Tibial nerve (tissue), 4 donors: Measurements from ENCODE around the gene RAP1GAP. TPM values are rescaled to one million over a fixed set of nuclear protein-coding genes. Genes with fewer than 3 reads are reported as not detected.

Experiments
- DNase-seq, 2 donors: peaks; one replicate each; pipeline ENCODE4 v3.0.0-alpha.2; 2019; ENCODE audit warnings: low spot score in 2 of 2
- H3K27ac ChIP-seq, 4 donors: fragments of 200-600 bp; sonication (generic) in 3 of 4; one replicate each; pipeline ENCODE4 v1.5.1; 2017 to 2019; ENCODE audit warnings: mild to moderate bottlenecking in 1 of 4
- H3K27me3 ChIP-seq, 2 donors: fragments of 200-600 bp; sonication (generic) in 1 of 2; one replicate each; pipeline versions ENCODE4 v1.5.1 to v1.6.0; 2017 to 2019
- H3K36me3 ChIP-seq, 3 donors: fragments of 200-600 bp; sonication (generic); one replicate each; pipeline ENCODE4 v1.5.1; 2018 to 2019
- H3K4me1 ChIP-seq, 4 donors: fragments of 200-600 bp; sonication (generic) in 3 of 4; one replicate each; pipeline ENCODE4 v1.5.1; 2017 to 2019
- H3K4me3 ChIP-seq, 4 donors: fragments of 200-600 bp; sonication (generic) in 3 of 4; one replicate each; pipeline ENCODE4 v1.5.1; 2017 to 2019; ENCODE audit warnings: mild to moderate bottlenecking in 1 of 4, moderate library complexity in 1 of 4
- H3K9me3 ChIP-seq, 4 donors: fragments of 200-600 bp; sonication (generic) in 3 of 4; one replicate each; pipeline ENCODE4 v1.5.1; 2017 to 2019
- CTCF ChIP-seq, 5 experiments: fragments of 200-600 bp in 3 of 5; fragments of 450-650 bp in 2 of 5; sonication (generic) in 3 of 5; IDR thresholded peaks; one replicate each; pipeline ENCODE4 v1.5.1; 2016 to 2019; ENCODE audit warnings: antibody characterized with exemption in 5 of 5, mild to moderate bottlenecking in 3 of 5, moderate library complexity in 2 of 5
- EP300 ChIP-seq, 2 donors: sonication (generic); formaldehyde crosslinking; IDR thresholded peaks; one replicate each; pipeline ENCODE4 v1.6.1; 2017; ENCODE audit warnings: antibody characterized with exemption in 2 of 2, mild to moderate bottlenecking in 1 of 2
- POLR2A ChIP-seq, 2 donors: fragments of 450-650 bp; IDR thresholded peaks; one replicate each; pipeline ENCODE4 v1.6.1; 2017; ENCODE audit warnings: antibody characterized with exemption in 2 of 2, mild to moderate bottlenecking in 2 of 2, moderate library complexity in 2 of 2
- WGBS, 2 donors: methylation state at CpG; one replicate each; pipeline ENCODE4 v1.1.5; 2018; 5-methylcytosine and 5-hydroxymethylcytosine counted together
- total RNA-seq, 4 donors: library from RNA; depleted of rRNA; stranded (reverse); fragments of >200 nt; gene quantifications; one replicate each; pipeline ENCODE4 v1.1.0, GENCODE V29; 2016

The RAP1GAP gene
- total RNA-seq, 4 donors from 2014 or later: 2.4 to 5.1 (median 4.6) TPM

GRCh38 chr1:21620496-21620895 lies 48.7 kb downstream of the RAP1GAP start:
- WGBS, 2 donors: 18 to 25% methylated on average over 2 to 7 of the region's 16 CpGs
- no peak for TF ChIP-seq CTCF (IDR thresholded peaks at IDR 0.05)
- H3K4me3 ChIP-seq: no peak overlapping the region
- H3K27me3 ChIP-seq: peaks cover 0 to 43% of the 10 kb centered on the region in 2 donors
- peaks cover 0 to 28% (median 0%) of the 10 kb centered on the region in 3 donors for H3K36me3 ChIP-seq
- no peaks in the 10 kb centered on the region for H3K9me3 ChIP-seq
- DNase-seq: no peak
- H3K4me1 ChIP-seq: peaks cover 0 to 33% (median 0%) of the 10 kb centered on the region in 4 donors
- H3K27ac ChIP-seq: peak overlapping the region in 1 of 4 donors; percentile 46

- peak overlapping the region in 1 of 4 donors; percentile 46 for H3K27ac ChIP-seq
- H3K4me3 ChIP-seq: no peak overlapping the region
- peaks cover 0 to 43% of the 10 kb centered on the region in 2 donors for H3K27me3 ChIP-seq
- TF ChIP-seq CTCF (IDR thresholded peaks at IDR 0.05): no peak
- TF ChIP-seq EP300 (IDR thresholded peaks at IDR 0.05): no peak
- TF ChIP-seq POLR2A (IDR thresholded peaks at IDR 0.05): no peak
- 65 to 66% methylated on average over 8 of the region's 12 CpGs for WGBS, 2 donors
- no peaks in the 10 kb centered on the region for H3K9me3 ChIP-seq
- DNase-seq: no peak
- H3K36me3 ChIP-seq: peaks cover 0 to 25% (median 0%) of the 10 kb centered on the region in 3 donors
- peaks cover 0 to 33% (median 0%) of the 10 kb centered on the region in 4 donors for H3K4me1 ChIP-seq
These were observed 49.1 kb downstream of the RAP1GAP start for GRCh38 chr1:21620011-21620410.

GRCh38 chr1:21619375-21619947 lies 49.7 kb downstream of the RAP1GAP start:
- H3K36me3 ChIP-seq: peaks cover 0 to 27% (median 0%) of the 10 kb centered on the region in 3 donors
- H3K4me3 ChIP-seq: no peak overlapping the region
- TF ChIP-seq CTCF (IDR thresholded peaks at IDR 0.05) (no peak), EP300 (IDR thresholded peaks at IDR 0.05) (no peak), POLR2A (IDR thresholded peaks at IDR 0.05) (no peak)
- DNase-seq: no peak
- peaks cover 0 to 43% of the 10 kb centered on the region in 2 donors for H3K27me3 ChIP-seq
- peaks cover 0 to 33% (median 0%) of the 10 kb centered on the region in 4 donors for H3K4me1 ChIP-seq
- WGBS, 2 donors: 61 to 68% methylated on average over 6 to 7 of the region's 7 CpGs
- peak overlapping the region in 1 of 4 donors; percentile 44 for H3K27ac ChIP-seq
- no peaks in the 10 kb centered on the region for H3K9me3 ChIP-seq

GRCh38 chr1:21618561-21619374 lies 50.4 kb downstream of the RAP1GAP start:
- peaks cover 0 to 23% (median 0%) of the 10 kb centered on the region in 3 donors for H3K36me3 ChIP-seq

More at GRCh38 chr1:21618561-21619374, 50.4 kb downstream of the RAP1GAP start:
- Histone ChIP-seq H3K4me3 (no peak overlapping the region), H3K27me3 (peaks cover 0 to 43% of the 10 kb centered on the region in 2 donors), H3K4me1 (peaks cover 0 to 33% (median 0%) of the 10 kb centered on the region in 4 donors), H3K9me3 (no peaks in the 10 kb centered on the region), H3K27ac (peak overlapping the region in 1 of 4 donors; percentile 44)
- WGBS, 2 donors: 29 to 32% methylated on average over 20 to 22 of the region's 22 CpGs
- DNase-seq: no peak
- no peak for TF ChIP-seq CTCF (IDR thresholded peaks at IDR 0.05)
- TF ChIP-seq POLR2A (IDR thresholded peaks at IDR 0.05): no peak
- no peak for TF ChIP-seq EP300 (IDR thresholded peaks at IDR 0.05)
